Activated CD4-positive, alpha-beta T cell treated with anti-CD3 and anti-CD28 coated beads for 48 hours (primary cell): Measurements from ENCODE around the gene OR2Z1.
"Not testable (repeated sequence)": the region's sequence is repeated elsewhere in the genome, so short reads cannot be mapped to it uniquely, and the experiment has no call there.

Experiments
- DNase-seq: peaks from one replicate; pipeline ENCODE4 v3.0.0-alpha.2; 2020

OR2Z1 gene

DNA sequence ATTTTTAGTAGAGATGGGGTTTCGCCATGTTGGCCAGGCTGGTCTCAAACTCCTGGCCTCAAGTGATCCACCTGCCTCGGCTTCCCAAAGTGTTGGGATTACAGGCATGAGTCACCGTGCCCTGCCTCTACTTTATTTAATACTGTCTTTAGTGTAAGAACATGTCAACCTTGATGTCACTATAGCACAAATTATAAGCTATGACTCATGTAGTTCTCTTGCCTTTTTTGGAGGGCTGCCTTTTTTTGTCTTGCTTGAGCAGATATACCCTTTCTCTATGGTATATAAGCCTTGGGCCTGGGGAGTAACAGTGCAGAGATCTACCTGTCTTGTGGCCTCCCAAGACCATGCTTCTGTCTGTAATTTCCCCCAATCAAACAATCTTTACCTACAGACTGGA lies 16.1 kb upstream of the OR2Z1 start:
- DNase-seq, result not testable (repeated sequence)

DNA sequence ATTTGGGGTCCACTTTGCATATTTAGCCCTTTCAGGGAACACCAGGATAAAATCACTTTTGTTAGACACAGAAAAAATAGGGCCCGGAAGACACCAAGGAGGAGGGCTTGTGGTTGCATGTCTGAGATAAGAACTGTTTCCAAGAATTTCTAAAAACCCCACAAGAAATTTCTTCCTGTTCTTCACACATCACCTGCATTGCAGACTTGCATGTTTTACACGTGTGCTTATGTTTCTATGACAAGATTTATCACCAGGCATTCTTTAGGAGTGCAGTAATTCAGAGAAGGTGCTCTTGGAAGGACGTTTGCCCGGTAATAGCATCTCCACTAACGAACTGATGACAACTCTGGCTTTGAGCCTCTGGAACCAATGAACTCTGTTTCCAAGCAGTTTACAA lies 15.7 kb upstream of the OR2Z1 start:
- no peak for DNase-seq

DNA sequence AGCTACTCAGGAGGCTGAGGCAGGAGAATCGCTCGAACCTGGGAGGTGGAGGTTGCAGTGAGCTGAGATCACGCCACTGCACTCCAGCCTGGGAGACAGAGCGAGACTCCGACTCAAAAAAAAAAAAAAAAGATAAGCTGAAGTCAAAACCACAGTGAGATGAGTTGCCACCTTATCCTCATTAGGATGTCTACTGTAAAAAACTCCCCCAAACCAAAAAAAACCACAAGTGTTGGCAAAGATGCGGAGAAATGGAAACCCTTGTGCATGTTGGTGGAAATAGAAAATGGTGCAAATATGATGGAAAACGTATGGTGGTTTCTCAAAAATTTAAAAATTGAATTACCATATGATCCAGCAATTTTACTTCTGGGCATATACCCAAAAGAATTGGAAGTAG lies 11.1 kb upstream of the OR2Z1 start:
- DNase-seq, result not testable (repeated sequence)

DNA sequence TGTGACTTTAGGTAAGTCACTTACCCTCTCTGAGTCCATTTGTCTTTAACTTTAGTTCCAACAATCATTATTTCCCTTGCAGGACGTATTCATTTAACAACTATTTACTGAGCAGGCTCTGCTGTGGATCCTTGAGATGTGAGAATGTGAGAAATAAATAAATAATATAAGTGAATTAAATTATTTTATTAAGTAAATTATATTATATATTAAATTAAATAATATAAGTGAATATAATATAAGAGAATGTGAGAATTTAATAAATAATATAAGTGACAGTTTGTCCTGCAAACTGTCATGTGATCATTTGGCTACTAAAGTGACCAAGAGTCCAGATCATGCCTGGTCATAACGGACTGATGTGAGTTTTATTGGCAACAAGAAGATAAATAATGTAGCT lies 598 bp downstream of the OR2Z1 start:
- no peak for DNase-seq

DNA sequence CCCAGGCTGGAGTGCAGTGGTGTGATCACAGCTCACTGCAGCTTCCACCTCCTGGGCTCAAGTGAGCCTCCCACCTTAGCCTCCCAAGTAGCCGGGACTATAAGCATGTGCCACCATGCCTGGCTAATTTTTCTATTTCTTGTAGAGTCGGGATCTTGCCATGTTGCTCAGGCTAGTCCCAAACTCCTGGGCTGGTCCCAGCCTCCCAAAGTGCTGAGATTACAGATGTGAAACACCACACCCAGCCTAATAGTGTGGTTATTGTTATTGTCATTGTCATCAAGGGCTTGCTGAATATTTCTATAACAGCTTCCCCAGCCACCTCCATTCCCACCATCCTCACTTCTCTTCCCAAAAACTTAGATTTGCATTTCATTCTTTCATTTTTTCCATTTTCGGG lies 2.8 kb downstream of the OR2Z1 start:
- no peak for DNase-seq

DNA sequence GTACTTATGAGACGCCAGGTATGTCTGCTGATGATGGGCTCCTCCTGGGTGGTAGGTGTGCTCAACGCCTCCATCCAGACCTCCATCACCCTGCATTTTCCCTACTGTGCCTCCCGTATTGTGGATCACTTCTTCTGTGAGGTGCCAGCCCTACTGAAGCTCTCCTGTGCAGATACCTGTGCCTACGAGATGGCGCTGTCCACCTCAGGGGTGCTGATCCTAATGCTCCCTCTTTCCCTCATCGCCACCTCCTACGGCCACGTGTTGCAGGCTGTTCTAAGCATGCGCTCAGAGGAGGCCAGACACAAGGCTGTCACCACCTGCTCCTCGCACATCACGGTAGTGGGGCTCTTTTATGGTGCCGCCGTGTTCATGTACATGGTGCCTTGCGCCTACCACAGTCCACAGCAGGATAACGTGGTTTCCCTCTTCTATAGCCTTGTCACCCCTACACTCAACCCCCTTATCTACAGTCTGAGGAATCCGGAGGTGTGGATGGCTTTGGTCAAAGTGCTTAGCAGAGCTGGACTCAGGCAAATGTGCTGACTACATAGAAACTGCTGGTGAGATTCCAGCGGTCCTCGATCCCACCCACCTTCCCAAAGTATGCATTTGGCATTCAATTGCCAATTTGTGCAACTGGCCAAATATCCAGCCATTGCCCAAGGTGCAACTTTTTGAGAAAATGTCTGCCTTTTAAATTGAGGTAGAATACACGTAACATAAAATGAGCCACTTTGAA lies 10.2 kb downstream of the OR2Z1 start:
- peak; percentile 26 for DNase-seq

DNA sequence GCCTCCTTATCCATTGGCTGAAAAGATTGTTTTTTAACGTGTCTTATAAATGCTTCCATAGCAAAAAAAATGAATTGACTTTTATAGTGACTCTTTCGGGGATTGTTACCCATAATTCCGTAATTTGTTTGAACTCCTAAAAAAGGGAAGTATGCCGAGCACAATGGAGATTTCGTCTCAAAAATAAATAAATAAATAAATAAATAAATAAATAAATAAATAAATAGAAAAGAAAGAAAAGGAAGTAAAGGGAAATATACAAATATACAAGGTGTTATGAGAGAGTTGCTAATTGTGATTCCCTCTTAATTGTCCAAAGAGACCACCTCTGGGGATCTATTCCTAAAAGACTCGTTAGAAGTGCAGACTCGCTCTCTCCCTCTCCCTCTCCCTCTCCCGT lies 16.9 kb downstream of the OR2Z1 start:
- no peak for DNase-seq

DNA sequence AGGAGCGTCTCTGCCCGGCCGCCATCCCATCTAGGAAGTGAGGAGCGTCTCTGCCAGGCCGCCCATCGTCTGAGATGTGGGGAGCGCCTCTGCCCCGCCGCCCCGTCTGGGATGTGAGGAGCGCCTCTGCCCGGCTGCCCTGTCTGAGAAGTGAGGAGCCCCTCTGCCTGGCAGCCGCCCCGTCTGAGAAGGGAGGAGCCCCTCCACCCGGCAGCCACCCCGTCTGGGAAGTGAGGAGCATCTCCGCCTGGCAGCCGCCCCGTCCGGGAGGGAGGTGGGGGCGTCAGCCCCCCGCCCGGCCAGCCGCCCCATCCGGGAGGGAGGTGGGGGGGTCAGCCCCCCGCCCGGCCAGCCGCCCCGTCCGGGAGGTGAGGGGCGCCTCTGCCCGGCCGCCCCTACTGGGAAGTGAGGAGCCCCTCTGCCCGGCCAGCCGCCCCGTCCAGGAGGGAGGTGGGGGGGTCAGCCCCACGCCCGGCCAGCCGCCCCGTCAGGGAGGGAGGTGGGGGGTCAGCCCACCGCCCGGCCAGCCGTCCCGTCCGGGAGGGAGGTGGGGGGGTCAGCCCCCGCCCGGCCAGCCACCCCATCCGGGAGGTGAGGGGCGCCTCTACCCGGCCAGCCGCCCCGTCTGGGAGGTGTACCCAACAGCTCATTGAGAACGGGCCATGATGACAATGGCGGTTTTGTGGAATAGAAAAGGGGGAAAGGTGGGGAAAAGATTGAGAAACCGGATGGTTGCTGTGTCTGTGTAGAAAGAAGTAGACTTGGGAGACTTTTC lies 18.0 kb downstream of the OR2Z1 start:
- DNase-seq, result not testable (repeated sequence)

DNA sequence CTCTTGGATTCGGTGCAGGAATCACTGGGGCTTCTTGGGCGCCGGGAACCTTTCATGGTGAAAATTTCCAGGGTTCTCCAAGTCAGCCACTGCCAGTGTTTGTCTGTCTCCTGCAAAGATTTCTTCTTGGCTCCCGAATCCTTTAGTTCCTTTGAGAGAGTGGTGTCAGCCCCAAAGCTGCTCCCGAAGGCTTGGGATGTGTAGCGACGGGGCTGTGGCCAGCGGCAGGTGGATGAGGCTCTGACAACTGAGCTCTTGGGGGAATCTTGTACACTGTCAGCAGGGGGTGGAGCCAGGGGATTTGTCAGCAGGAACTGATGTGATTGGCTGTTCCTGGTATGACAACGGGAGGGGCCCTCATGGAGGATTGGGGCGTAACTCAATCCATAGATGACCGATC lies 45.8 kb downstream of the OR2Z1 start:
- not testable (repeated sequence) for DNase-seq

DNA sequence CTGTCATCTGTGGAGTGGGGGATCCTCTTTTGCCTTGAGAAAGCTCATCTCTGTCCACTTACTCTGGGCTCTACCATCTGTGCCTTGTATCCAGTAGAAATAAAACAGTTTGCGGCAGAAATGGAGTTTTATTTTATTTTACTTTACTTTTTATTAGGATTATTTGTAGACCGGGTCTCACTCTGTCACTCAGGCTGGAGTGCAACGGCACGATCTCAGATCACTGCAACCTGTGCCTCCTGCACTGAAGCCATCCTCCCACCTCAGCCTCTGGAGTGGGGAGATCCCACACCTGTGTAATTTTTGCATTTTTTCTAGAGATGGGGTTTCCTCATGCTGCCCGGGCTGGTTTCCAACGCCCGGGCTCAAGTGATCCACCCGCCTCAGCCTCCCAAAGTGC lies 47.8 kb downstream of the OR2Z1 start:
- not testable (repeated sequence) for DNase-seq

DNA sequence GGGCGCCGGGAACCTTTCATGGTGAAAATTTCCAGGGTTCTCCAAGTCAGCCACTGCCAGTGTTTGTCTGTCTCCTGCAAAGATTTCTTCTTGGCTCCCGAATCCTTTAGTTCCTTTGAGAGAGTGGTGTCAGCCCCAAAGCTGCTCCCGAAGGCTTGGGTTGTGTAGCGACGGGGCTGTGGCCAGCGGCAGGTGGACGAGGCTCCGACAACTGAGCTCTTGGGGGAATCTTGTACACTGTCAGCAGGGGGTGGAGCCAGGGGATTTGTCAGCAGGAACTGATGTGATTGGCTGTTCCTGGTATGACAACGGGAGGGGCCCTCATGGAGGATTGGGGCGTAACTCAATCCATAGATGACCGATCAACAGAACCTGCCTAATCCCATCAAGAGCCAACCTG lies 52.2 kb downstream of the OR2Z1 start:
- not testable (repeated sequence) for DNase-seq
